Tibial nerve (tissue), 3 donors: ENCODE data around the gene INPP5A.

Experiments
- POLR2A ChIP-seq, 2 donors: fragments of 450-650 bp; IDR thresholded peaks; one replicate each; pipeline ENCODE4 v1.6.1; 2017; ENCODE audit warnings: antibody characterized with exemption in 2 of 2, mild to moderate bottlenecking in 2 of 2, moderate library complexity in 2 of 2
- TF ChIP-seq, protein P1 (sequence below), 5 experiments: fragments of 200-600 bp in 3 of 5; fragments of 450-650 bp in 2 of 5; sonication (generic) in 3 of 5; IDR thresholded peaks; one replicate each; pipeline ENCODE4 v1.5.1; 2016 to 2019; ENCODE audit warnings: antibody characterized with exemption in 5 of 5, mild to moderate bottlenecking in 3 of 5, moderate library complexity in 2 of 5

DNA sequence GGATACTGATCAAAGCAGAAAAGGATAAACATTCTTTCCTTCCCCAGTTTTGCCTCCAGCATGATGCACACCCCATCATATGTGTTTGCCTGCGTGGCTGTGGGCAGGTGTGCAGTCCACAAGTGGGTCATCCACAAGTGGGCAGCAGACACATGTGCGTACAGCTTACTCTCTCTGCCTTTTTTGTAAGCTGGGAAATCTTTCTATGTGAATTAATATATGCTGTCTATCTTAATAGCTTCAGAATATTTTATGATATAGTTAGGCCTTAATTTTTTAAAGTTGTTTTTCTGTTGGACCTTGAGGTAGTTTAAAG, 80.1 kb downstream of the INPP5A start:
- TF ChIP-seq, protein P1, sequence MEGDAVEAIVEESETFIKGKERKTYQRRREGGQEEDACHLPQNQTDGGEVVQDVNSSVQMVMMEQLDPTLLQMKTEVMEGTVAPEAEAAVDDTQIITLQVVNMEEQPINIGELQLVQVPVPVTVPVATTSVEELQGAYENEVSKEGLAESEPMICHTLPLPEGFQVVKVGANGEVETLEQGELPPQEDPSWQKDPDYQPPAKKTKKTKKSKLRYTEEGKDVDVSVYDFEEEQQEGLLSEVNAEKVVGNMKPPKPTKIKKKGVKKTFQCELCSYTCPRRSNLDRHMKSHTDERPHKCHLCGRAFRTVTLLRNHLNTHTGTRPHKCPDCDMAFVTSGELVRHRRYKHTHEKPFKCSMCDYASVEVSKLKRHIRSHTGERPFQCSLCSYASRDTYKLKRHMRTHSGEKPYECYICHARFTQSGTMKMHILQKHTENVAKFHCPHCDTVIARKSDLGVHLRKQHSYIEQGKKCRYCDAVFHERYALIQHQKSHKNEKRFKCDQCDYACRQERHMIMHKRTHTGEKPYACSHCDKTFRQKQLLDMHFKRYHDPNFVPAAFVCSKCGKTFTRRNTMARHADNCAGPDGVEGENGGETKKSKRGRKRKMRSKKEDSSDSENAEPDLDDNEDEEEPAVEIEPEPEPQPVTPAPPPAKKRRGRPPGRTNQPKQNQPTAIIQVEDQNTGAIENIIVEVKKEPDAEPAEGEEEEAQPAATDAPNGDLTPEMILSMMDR (IDR thresholded peaks at IDR 0.05), result no peak
- no peak for TF ChIP-seq POLR2A (IDR thresholded peaks at IDR 0.05)
